HG03139 (cell line): Measurements from ENCODE around the gene CNMD.

Source experiments
- ATAC-seq: cut with Tn5 transposase; IDR thresholded peaks from one replicate; pipeline ENCODE4 v1.9.1; 2021; ENCODE audit not compliant: unreplicated experiment

The CNMD gene

DNA sequence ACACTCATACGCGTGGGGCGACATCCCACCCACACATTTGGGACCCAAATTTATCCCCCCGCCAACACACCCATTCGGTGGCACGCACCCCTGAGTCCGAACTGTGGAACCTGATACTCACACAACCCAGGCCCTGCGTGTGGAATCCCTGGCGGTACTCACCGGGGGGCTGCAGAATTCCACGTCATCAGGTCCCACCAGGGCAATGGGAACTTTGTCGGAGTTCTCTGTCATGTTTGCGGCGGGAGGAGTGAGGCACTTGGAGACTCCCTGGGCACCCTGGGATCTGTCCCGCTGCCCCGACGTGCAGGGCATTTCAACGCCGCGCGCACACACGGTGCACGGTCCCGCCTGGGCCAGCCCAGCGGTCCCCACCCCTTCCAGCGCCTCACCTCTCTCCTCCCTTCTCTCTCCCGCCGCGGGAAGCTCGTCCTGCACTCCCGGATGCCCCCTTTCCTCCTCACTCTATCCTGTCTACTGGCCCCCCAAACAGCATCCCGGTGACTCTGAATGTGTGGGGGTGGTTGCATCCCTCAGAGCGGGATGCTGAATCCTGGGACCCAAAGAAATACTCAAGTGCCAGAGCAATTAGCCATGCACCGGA is at the start of gene CNMD:
TSS of gene CNMD (minus strand) at position 353 of the 604 bp plus-strand sequence. CDS start at position 234, 119 bp downstream.
- no peak for ATAC-seq

DNA sequence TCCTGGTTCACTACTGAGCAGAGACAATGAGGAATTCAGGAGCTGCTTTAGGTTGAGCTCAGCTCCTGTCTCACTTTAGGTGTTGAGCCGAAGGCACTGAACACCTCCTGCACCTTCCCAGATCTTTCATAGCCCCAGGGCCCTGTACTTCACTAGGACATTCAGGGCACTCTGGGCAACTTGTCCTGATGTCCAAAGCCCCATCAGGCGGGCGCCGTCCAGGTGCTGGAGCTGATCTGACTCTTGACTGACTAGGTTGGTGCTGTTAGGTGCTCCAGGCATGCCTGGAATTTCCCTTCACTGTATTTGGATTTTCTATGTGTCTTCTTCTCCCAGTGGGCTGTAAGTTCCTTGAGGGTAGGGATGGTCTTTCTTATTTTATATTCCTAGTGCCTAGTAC is 48.4 kb upstream of the CNMD start:
- ATAC-seq, result no peak

DNA sequence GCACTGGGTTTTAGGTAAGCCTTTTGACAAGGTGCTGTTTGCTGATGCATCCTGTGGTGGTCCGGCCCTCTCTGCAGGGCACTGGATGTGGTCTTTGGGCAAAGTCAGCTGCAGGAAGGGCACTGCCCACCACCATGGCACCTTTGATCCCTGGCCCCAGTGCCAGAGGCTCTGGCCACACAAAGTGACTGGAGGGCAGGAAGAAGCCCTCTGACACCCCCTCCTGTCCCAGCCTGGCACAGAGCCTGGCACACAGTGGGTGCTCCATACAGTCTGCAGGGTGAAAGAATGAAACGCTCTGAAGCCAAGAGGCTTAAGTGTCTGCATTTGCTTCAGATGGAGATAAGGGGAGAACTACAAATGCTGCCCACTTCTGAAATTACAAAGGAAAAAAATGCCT is 47.6 kb upstream of the CNMD start:
- ATAC-seq, result no peak

DNA sequence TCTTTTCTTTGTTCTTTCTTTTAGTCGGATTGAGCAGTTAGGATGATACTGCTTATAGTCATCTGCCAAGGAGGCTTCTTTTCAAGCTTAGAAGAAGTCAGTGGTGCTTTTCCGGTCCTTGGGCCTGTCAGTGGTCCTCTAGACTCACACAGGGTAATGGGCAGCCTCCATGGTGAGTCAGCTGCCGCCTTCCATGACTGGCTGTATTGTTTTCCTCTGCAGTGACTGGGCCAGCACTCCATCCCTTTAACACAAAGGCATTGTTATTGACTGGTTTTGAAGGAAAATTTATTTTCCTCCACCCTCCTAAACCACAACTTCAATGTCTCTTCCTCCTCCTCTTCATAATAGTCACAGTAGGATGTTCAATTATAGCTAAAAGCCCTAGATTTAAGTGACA is 47.1 kb upstream of the CNMD start:
- no peak for ATAC-seq

DNA sequence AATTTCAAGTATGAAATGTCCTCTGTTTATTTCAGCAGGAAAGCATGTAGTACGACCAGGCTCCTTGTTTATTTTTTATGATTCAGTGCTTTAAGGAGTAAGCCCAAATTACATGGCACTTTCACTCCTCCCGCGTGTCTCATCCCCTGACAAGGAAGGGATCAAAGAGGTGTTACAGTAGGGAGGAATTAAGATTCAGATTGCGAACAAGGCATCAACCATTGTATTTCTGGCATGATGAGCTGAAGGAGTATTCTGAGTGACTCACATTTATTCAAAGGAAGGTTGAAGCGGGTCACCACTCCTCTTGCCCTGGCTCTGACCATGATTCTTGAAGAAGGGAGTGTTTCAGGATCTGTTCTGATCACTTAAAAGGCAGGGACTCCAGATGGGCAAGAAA is 46.1 kb upstream of the CNMD start:
- ATAC-seq, result no peak

DNA sequence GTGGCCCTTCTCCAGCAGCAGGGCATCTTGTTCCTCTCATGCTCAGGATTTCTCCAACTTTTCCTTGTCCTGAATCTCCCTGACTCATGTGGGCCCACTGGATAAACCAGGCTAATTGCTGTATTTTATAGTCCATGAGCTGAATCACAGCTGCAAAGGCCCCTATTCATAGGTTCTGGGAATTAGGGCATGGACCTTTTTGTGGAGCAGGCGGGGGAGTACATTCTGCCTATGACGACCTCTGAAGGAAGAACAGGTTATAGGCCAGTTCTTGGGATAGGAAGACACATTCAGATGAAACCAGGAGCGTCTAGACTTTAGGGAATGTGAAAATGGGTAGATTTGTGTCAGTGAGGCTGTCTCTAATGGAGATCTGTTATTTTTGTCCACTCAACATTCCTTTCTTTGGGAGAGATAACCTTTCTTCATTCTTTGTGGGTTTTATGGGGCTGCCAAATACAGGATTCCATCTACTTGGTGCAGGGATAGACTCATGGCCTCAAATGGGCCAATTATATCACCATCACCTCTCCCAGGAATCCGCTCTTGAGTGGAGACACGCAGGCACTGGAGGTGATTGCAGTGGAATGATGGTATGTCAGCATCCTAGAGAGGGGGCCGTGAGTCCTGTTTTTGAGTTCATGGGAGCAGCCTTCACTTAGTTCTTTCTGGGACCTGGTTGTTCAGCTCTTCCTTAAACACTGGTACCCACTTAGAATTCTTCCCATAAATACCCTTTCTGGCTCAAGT is 45.1 kb upstream of the CNMD start:
- ATAC-seq, result no peak

DNA sequence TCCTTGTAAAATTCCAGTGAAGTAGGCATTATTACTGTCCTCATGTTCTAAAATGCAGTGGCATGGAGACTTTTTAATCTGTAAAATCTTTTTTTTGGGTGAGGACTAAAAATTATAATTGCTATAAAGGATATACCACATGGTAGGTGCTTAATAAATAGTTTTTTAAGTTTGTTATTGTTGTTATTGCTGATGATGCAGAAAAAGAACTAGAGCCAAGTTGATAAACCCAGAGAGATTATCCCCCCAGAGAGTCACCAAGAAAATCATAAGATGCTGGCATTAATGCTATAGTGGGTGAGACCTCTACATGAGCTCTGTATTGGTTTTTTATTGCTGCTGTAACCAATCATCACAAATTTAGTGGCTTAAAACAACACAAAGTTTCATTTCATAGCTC is 44.3 kb upstream of the CNMD start:
- ATAC-seq, result no peak

DNA sequence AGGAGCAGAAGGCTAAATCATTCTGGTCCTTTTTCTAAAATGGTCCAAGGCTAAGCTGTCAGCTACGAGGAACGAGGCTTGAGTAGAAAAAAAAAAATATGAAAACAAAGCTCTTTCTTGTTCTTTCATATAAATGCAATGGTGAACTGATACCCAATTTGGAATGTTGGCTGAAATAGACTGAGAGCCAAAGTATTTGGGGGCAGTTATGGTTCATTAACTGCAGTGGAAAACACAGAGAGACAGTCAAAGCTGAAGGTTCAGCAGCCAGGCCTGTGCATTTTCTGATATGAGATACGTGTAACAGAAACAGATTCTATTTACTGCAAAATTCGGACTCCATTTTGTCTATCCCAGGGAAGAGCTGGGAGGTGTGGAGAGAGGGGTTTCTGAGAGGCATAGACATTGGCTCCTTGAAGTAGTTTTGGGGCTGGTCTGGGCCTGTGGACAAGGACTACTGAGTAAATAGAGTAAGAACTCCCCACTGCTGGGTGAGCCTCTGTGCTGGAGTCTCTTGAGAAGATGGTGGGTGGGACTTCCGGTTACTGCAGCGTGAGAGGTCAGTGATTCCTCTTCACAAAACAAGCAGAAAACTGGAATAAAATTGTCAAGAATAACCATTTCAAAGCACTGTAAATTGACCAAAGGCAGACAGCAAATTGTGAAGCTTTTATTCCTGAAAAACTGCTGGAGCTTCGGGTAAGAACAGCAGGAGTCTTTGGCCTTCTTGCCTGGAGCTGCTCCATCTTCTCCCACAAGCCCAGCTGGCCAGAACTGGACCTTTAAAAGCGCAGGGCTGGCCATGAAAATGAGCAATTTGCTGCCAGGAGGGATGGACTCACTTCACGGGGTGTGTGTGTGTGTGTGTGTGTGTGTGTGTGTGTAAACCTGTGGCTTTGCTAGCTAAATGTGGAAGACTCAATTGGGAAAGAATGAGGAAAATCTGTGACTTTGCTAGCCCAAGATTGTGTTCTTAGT is 43.1 kb upstream of the CNMD start:
- ATAC-seq, result no peak

DNA sequence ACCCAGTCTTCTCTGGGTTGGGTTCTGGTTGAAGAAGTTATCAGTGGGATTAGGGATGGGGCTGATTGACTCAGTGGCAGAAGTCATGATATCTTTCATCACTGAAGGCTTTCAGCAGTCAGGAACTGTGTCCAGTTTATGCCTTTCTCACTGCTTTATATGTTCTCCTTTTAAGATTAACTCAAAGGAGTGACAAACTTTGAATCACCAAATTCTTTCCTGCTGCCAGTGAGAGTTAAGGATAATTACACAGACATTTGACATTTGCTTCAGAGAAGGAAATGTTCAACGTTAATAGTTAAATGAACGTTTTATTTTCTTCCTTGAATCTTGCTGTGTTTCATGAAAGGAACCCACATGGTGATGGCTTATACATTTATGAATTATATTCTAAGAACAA is 41.0 kb upstream of the CNMD start:
- no peak for ATAC-seq

DNA sequence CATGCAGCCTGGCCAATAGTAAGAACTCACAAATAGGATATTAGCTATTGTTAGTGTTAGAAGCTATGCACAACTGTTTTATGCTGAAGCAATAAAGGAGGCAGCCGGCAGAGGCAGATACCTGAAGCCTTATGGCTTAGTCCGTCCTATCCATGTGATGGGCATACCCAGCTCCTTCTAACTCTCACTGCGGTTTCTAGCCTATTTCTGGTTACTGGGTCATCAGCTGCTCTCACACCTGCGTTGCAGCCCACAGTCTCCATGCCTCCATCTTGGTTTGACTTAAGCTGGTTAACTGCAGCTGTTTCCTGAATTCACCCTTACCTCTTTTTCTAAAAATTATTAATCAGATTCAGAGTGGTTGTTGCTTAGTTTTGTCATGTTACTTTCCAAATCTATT is 40.5 kb upstream of the CNMD start:
- no peak for ATAC-seq

DNA sequence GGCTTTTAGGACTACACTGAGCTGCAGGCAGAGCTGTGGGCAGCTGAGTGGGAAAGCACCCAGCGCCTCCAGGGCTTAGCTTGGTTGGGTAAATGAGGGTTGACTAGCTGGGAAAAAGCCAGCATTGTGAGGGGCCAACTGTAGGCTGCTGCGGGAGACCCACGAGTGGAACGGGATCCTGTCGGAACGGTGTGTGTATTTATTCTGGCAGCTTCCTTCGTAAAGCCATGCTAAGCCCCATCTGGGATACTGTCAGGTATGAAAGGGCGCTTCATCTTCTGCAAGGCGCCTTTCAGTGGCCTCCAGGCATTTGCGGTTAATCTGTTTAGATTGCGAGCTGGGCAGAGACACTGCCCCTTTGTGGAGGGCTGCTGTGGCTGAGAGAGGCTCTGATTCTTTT is 39.5 kb upstream of the CNMD start:
- no peak for ATAC-seq

DNA sequence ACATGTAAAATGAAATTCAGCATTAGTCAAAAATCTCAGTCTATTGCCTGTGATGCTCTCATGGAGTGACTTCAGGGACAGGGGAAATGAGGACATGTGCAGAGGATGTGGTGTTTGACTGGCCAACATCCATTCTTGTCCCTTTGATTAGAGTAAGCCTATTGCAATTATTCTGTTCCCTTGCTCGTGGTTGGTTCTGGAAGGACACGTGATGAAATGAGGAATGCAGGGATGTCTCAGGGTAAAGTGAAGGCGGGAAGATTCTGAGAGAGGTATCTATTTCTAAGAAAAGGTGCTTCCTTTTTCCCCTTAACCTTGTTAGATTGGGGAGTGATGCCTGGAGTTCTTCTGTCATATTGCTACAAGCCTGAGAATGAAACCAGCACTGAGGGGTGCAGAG is 37.1 kb upstream of the CNMD start:
- ATAC-seq, result no peak

DNA sequence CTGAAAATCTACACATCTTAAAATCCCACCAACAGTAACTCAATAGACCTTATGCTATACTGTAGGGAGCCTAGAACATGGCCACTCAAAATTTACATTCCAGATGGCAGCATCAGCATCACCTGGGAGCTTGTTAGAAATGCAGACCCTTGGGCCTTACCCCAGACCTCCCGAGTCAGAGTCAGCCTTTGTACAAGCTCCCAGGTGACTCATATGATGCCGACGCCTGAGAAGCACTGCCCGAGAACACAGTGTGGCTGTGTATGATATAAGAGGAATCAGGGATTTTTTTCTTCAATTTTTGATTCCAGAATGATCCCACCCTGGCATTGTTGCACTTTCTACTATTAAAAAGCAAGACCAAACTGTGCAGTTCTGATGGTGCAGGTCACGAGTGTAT is 35.9 kb upstream of the CNMD start:
- no peak for ATAC-seq

DNA sequence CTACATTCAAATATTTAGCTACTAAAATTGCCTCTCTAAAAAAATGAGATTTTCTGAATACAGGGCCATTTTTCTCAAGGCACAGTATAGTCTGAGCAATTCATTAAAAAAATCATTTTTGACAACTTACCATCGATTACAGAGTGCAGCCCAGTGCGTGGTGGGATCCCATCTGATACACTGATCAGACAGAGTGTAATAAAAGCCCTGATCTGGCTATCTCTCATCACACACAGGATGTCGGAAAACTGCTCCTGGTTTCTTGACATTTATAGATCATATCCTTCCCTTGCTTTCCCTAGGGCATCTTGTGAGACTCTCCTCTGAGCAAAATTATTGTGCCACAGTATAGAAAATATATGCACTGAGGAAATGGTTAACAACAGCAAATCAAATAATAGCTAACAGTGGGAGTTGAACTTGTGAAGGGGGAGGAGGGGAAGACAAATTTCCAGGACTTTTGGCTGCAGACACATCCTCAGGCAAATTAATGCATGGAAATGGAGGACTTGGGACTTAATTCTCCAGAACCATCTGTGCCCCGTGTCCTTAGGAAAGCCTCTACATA is 28.4 kb upstream of the CNMD start:
- ATAC-seq, result no peak

DNA sequence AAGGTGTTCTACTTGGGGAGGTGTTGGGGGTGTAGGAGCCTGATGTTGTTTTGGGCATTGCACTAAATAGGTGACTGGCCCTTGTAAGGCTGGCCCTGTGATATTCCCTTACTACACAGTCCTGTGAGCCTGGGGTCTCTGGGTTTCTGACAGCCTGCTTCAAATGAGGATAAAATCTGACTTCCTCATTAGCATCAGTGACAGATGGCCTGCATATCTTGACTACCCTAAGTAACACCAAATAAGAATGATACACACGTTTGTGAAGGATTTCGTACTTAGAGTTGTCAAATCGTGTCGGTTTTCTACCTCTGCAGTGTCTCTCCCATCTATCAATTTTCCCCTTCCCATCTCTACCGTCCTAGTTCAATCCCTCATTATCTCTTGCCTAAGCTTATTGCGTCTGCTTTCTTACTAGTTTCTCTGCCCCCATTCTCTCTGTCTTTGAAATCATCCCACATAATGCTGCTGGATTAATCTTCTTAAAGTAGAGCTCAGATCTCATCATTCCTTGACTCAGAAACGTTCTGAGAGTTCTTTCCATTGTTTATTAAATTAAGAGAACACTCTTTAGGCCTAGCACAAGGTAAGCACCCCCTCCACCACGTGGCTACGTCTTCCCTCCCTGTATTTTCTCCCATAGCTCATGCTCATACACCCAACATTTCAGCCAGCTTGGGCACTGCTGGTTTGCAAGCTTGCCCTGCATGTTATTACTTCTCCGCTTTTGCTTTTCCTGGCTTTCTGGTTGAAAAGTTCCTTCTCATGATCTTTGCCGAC is 26.2 kb upstream of the CNMD start:
- ATAC-seq, result no peak

DNA sequence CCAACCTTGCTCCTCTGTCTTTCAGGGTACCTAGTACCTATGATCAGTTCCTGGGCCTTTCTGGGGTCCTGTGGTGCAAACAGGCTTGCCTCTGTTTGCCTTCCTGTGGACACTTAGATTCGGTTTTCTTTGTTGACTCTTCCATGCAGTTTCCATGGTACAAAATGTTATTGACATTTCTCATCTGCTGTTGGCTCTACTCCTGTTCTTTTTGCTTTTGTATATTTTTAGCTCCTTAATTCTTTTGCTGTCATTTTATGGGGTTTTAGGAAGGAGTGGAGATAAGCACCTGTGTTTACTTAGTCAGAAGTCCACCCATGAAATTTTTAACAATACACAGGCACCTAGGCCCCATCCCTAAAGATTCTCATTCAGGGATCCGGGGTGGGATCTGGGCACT is 20.5 kb upstream of the CNMD start:
- no peak for ATAC-seq

DNA sequence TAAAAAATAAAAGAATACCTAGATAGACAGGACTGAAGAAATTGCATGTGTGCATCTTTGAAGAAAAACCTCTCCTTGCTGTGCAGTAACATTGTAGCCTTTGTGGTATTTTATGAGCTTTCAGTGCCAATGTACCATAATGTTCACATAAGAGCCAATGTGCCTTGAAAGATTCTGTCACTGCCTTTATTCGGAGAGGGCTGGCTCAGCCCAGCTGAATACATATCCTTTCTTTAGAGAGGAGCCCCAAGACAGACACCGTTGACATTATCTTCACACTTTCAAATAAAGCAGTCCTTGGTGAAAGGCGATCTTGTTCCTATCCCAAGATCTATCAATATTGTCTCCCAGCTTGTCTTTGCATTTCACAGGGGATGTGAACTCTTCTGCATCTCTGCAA is 18.5 kb upstream of the CNMD start:
- no peak for ATAC-seq

DNA sequence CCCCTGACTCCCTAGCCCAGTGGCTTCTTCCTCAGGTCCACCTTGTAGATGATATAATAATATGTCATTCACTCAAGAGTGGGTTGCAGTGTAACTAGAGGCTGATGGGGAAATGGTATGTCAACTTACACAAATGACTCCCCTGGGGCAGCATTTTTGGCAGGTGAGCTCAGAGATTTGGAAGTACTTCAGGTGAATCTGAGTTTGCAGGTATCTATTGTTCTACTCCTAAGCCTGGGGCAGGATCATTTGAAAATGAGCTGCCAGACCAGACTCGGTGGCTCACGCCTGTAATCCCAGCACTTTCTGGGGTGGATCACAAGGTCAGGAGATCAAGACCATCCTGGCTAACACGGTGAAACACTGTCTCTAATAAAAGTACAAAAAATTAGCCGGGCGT is 11.6 kb upstream of the CNMD start:
- no peak for ATAC-seq

DNA sequence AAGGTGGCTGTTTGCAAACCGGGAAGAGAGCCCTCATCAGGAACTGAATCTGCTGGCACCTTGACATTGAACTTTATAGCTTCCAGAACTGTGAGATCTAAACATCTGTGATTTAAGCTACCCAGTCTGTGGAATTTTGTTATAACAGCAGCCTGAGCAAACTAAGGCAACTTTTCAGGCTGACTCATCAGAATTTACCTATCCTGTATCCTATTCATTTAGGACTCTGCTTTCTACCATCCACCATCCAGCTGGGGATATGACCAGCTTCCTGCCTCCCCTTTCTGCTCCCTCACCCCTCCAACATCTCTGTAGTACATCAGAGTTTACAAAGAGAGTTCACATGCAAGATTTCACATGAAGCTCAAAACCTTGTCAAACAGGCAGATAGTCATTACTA is 11.1 kb upstream of the CNMD start:
- no peak for ATAC-seq

DNA sequence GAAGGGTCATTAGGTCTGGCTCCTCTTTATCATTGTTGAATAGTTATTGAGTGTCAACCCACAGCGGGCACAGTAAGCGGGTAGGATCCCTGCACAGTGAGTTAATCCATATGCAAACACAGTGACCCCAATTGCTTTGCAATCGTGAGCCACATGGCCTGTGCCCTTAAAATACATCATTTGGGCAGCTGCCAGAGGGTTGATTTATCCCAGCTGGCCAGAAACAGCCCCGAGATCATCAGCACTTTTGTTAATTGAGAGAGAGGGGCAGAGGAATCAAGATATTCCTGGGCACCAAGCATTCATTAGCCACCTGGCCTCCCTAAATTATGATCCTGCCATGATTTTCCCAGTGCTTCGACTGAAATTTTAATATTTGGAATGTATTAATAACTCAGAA is 9.8 kb upstream of the CNMD start:
- ATAC-seq, result no peak

DNA sequence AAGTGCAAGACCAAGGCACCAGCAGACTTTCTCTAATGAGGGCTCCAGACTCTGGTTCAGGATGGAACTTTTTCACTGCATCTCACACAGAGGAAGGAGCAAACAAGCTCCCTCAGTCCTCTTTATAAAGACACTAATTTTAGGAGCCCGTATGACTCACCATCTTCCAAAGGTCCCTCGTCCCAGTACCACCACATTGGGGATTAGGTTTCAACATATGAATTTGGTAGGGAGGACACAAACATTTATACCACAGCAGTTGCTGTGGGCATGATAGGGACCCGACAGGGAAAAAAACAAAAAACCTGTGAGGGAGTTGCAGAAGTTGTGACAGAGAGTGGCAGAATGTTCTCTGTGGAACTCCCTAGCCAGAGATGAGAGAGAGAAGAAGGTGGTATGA is 6.5 kb upstream of the CNMD start:
- ATAC-seq, result no peak
